Left forelimb (tissue), 1 donor: Measurements from ENCODE around the gene GVQW3.

Experiments used
- DNase-seq: peaks from one replicate; pipeline ENCODE4 v3.0.0-alpha.2; 2018; ENCODE audit warnings: low spot score

Gene GVQW3

GRCh38 chr11:76445121-76446084 lies 64.3 kb downstream of the GVQW3 start:
- peak; percentile 82 for DNase-seq

GRCh38 chr11:76448506-76448905 lies 67.4 kb downstream of the GVQW3 start:
- no peak for DNase-seq

- no peak for DNase-seq
Measured at GRCh38 chr11:76453248-76453647, 72.1 kb downstream of the GVQW3 start.

- no peak for DNase-seq
Measured at GRCh38 chr11:76455331-76455730, 74.2 kb downstream of the GVQW3 start.

- DNase-seq: no peak
Measured at GRCh38 chr11:76455931-76456330, 74.8 kb downstream of the GVQW3 start.

- no peak for DNase-seq
Measured at GRCh38 chr11:76456571-76456970, 75.4 kb downstream of the GVQW3 start.
